ENCODE data around the gene IL21R. TPM values are rescaled to one million over a fixed set of nuclear protein-coding genes. Genes with fewer than 3 reads are reported as not detected.

IL21R gene
- total RNA-seq, 4 donors from 2014 or later, result 0.15 to 0.58 (median 0.37) TPM

- intact Hi-C loops (cut with DNase I; ENCODE audit: low total_unique reads), result no loop called here
- TF ChIP-seq CTCF (IDR thresholded peaks at IDR 0.05), result no peak
- TF ChIP-seq POLR2A (IDR thresholded peaks at IDR 0.05), result no peak
- H3K4me3 ChIP-seq (ENCODE audit: low read depth, poor library complexity, severe bottlenecking), result no peak overlapping the region
Measured at GRCh38 chr16:27436065-27436464, 34.1 kb downstream of the IL21R start.

GRCh38 chr16:27436921-27437650 is 35.1 kb downstream of the IL21R start:
- 90% methylated on average over 9 of the region's 9 CpGs for WGBS, 2 donors
- TF ChIP-seq POLR2A (IDR thresholded peaks at IDR 0.05) (no peak), CTCF (IDR thresholded peaks at IDR 0.05) (no peak)
- no peak overlapping the region for H3K4me3 ChIP-seq (ENCODE audit: low read depth, poor library complexity, severe bottlenecking)
- peak in 1 of 2 donors; percentile 43 for DNase-seq (ENCODE audit: low spot score in 2 of 2)
- intact Hi-C loops (cut with DNase I; ENCODE audit: low total_unique reads), result no loop called here

More at GRCh38 chr16:27436065-27436464, 34.1 kb downstream of the IL21R start:
- 93 to 97% methylated on average over 8 of the region's 8 CpGs for WGBS, 2 donors
- peak; percentile 9 to 81 for DNase-seq (ENCODE audit: low spot score in 2 of 2)

GRCh38 chr16:27437946-27438345 is 36.0 kb downstream of the IL21R start:
- DNase-seq (ENCODE audit: low spot score in 2 of 2), result peak in 1 of 2 donors; percentile 52
- intact Hi-C loops (cut with DNase I; ENCODE audit: low total_unique reads), result no loop called here
- 93 to 96% methylated on average over 6 of the region's 6 CpGs for WGBS, 2 donors
- H3K4me3 ChIP-seq (ENCODE audit: low read depth, poor library complexity, severe bottlenecking), result no peak overlapping the region
- TF ChIP-seq CTCF (IDR thresholded peaks at IDR 0.05) (no peak), POLR2A (IDR thresholded peaks at IDR 0.05) (no peak)

GRCh38 chr16:27439271-27440018 is 37.5 kb downstream of the IL21R start:
- DNase-seq (ENCODE audit: low spot score in 2 of 2), result peak in 1 of 2 donors; percentile 59
- 73 to 77% methylated on average over 18 of the region's 18 CpGs for WGBS, 2 donors
- TF ChIP-seq CTCF (IDR thresholded peaks at IDR 0.05) (no peak), POLR2A (IDR thresholded peaks at IDR 0.05) (no peak)
- intact Hi-C loops (cut with DNase I; ENCODE audit: low total_unique reads), result no loop called here
- H3K4me3 ChIP-seq (ENCODE audit: low read depth, poor library complexity, severe bottlenecking), result no peak overlapping the region

GRCh38 chr16:27441276-27441675 is 39.3 kb downstream of the IL21R start:
- WGBS, 2 donors, result 94 to 95% methylated on average over 5 of the region's 5 CpGs
- no peak overlapping the region for H3K4me3 ChIP-seq (ENCODE audit: low read depth, poor library complexity, severe bottlenecking)
- DNase-seq (ENCODE audit: low spot score in 2 of 2), result no peak
- no peak for TF ChIP-seq CTCF (IDR thresholded peaks at IDR 0.05)
- TF ChIP-seq POLR2A (IDR thresholded peaks at IDR 0.05), result no peak
- intact Hi-C loops (cut with DNase I; ENCODE audit: low total_unique reads), result no loop called here

All from lower leg skin (tissue), 4 donors.